GM21381 (cell line): ENCODE measurements around the gene CDH4.

Source experiments
- ATAC-seq: cut with Tn5 transposase; IDR thresholded peaks from one replicate; pipeline ENCODE4 v1.9.1; 2021; ENCODE audit warnings: mild to moderate bottlenecking, moderate library complexity; ENCODE audit not compliant: unreplicated experiment

The CDH4 gene

DNA sequence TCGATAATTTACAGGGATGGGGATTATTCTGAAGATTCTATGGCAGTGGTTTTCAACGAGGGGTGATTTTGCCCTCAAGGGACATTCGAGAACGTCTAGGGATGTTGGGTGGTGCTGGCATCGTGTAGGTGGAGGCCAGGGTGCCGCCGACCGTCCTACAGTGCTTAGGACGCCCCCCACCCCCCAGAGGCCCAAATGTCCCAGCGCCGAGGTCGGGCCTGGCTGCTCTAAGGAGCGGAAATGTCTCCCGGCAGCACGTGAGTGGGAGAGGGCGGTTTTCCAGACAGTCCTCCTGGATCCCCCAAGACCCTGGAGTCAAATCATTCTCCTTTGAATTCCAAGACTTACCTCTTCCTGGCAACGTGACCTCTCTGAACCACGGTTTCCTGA lies 101.9 kb downstream of the CDH4 start:
- no peak for ATAC-seq

- no peak for ATAC-seq
Observed at GRCh38 chr20:61354501-61354900, 102.4 kb downstream of the CDH4 start.

- no peak for ATAC-seq
Observed at GRCh38 chr20:61354901-61355495, 102.9 kb downstream of the CDH4 start.

DNA sequence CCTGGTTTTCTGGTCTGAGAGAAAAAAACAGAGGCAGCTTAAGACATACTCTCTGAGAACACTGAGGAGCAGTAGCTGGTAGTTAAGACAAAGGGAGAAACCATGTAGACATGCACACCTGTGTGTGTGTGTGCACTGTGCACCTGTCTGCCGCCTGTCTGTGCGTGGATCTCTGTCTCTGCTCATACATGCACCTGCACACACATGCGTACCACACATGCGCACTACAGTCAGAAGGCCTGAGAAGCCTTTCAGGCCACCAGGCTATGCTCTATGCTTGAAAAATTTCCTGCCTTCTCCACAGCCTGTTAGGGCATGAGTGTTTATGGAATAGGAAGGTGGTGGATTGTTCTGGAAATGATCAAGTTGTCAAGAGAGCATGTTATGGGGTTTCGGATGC lies 103.5 kb downstream of the CDH4 start:
- ATAC-seq = no peak

GRCh38 chr20:61356196-61356595 lies 104.1 kb downstream of the CDH4 start:
- no peak for ATAC-seq

- ATAC-seq = no peak
Observed at GRCh38 chr20:61357119-61357518, 105.1 kb downstream of the CDH4 start.

DNA sequence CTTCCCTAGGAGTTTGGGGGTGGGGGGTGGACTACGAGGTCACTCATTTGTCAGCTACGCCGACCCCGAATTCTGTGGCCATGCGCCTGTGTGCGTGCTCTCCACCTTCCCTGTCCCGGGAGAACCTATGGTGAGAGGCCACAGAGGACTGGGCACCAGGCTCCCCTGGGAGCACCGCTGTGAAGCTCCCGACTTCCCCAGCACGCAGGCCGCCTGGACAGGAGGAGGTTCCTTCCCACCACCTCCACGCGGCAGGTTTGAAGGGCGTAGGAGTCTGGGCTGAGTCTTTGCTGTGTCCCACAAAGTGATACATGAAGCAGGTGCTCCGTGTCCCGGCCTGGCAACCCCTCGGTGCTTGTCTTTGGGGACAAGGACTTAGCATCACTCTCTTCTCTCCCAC lies 107.2 kb downstream of the CDH4 start:
- no peak for ATAC-seq

DNA sequence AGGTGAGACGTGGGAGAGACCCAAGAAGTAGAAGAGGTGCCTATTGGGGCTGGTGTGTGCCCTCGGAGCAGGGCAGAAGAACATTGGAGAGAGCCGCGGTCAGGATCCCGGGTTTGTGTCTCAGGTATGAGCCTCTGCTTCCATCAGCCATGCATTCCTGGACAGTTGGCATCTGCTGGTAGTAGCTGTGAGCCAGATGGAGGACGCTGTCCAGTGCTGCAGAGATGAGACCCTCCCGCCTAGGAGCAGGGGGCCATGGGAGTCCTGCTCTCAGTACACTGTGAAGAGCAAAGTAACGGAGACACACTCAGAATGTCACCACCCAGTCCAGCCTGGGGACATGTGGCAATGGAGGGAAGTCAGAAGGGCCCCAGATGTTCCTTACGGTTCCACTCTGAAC lies 108.2 kb downstream of the CDH4 start:
- ATAC-seq = no peak

- no peak for ATAC-seq
Observed at GRCh38 chr20:61360940-61361339, 108.9 kb downstream of the CDH4 start.

DNA sequence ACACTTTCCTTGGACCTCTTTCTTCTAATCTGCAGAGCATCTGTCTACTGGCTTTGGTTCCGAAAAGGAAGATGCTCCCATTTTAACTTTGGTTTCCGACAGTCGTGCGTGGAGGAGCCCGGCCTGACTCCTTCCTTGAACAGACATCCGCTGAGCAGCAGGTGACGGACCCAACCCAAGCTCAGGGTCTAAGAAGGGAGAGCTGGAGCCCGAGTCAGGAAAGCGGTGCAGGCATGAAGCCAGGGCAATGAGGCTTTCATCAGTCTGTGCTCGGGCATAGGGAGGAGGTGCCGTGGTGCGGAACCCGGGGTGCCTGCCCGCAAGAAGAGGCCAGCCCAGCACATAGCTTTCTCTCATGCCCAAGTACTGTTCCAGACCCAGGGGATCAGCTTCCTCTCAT lies 109.4 kb downstream of the CDH4 start:
- ATAC-seq = no peak

GRCh38 chr20:61364147-61364546 lies 112.1 kb downstream of the CDH4 start:
- ATAC-seq = no peak

- no peak for ATAC-seq
Observed at GRCh38 chr20:61366914-61367313, 114.9 kb downstream of the CDH4 start.

- no peak for ATAC-seq
Observed at GRCh38 chr20:61369731-61370520, 117.9 kb downstream of the CDH4 start.

DNA sequence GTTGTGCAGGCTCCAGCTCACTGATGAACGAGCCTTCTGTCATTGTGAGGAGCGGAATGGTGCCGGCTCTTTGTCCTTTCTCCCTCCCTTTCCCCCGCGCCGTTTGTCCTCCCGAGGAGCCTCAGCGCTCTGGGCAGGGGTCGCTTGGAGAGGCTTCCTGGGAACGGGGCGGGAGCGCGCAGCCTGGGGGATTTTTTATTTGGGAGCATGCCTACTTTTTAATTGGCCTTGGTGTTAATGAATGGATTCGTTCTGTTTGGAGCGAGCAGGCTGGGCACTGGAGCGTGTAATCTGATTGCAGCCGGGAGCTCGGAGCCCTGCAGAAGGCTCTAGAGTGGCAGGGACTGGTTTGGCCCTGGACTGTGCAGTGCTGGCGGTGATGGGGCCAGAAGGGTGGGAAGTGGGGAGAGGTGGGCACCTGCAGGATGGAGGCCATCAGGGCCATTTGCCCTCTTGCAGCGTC lies 118.8 kb downstream of the CDH4 start:
- ATAC-seq = no peak

DNA sequence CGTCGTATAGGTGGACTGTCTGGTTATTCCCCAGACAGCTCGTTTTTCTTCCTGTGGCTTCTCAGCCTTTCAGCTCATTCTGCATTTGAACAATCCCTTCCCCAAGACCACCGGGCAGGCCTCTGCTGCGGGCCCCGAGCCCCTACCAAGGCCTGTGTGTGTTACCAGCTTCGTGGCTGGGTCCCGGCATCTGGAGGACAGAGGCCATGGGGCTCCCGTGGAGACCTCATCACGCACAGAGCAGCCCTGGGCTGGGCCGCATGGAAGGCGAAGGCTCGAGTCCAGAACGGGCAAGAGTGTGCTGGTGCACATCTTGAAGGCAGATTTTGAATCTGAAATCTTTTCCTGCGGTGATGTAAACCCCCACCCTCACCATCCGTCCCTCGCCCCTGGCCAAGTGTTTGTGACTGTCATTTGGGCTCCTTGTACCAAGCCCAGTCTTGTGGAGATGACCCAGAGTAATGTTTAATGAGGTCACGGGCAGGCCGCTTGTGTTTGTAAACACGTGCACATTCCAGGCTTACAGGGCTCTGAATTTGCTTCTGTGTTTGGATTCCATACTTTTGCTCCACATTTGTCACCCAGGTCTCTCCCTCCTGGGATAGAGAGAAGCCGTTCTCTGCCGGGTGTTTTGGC lies 119.6 kb downstream of the CDH4 start:
- ATAC-seq = no peak

GRCh38 chr20:61372137-61373054 lies 120.3 kb downstream of the CDH4 start:
- no peak for ATAC-seq

DNA sequence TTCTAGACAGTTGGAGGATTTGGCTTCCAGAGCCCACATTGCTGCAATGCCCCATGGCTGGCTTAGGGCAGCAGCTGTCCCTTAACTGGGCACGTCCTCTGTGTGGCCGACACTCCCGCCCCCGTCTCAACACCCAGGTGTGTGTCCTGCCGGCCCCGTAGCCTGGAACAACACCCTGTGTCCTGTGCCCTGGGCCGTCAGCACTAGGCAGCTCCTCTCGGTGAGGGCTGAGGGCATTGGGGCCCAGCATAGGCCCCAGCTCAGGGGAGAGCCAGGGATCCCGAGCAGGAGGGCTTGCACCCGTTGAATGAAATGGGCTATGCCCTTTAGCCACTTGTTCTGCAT lies 121.0 kb downstream of the CDH4 start:
- no peak for ATAC-seq

DNA sequence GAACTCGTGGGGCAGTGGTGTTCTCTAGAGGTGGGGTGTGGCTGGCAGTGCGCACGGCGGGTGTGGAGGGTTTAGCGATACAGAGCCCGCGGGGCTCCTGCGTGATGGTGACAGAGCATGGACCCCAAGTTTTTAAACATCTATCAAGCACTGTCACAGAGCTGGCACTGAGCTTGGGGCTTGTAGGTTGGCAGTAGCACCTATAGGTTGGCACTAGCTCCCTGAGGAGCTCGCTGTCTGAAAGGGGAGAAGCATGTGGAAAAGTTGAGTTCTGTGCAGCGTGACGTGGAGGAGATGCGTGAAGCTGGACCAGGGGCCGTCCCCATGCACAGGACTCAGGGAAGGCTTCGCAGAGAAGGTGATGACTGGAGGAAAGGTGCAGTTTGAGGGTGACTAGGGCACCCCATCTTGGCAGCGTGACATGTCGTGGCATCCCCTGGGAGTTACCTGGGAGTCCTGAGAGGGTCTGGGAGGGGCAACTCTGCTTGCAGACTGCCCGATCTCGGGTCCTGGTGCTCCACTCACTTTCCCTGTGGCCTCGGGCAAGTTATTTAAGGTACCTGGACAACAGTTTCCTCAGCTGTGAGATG lies 122.0 kb downstream of the CDH4 start:
- no peak for ATAC-seq

DNA sequence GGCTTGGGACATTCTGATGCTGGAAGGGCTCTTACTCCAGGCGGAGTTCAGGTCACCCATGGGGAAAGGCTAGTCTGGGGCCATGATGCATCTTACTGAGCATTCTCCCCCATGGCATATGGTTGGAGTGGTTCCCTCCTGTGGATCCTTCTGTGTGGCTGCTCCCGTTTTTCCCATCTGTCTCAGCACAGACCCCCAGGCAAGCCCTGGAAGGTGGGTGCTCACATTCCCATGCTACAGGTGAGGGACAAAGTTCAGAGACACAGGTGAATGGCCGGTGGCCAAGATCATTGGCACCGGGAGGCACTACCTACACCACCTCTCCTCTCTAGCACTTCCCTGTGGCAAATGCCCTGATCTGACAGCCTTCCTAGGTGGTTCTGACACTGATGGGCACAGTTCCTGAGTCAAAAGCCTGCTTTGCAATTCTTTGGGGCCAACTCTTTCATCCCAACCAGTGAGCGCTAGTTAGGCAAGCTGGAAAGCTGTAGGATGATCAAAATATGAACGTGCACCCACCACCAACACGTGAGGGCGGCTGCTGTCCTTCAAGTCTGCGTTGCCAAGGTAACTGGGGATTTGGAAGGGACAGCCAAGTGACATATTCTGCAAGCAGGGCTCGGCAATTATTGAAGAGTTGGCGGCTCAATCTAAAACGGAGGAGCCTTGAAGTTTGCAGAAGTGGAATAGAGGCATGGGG lies 124.6 kb downstream of the CDH4 start:
- ATAC-seq = no peak

DNA sequence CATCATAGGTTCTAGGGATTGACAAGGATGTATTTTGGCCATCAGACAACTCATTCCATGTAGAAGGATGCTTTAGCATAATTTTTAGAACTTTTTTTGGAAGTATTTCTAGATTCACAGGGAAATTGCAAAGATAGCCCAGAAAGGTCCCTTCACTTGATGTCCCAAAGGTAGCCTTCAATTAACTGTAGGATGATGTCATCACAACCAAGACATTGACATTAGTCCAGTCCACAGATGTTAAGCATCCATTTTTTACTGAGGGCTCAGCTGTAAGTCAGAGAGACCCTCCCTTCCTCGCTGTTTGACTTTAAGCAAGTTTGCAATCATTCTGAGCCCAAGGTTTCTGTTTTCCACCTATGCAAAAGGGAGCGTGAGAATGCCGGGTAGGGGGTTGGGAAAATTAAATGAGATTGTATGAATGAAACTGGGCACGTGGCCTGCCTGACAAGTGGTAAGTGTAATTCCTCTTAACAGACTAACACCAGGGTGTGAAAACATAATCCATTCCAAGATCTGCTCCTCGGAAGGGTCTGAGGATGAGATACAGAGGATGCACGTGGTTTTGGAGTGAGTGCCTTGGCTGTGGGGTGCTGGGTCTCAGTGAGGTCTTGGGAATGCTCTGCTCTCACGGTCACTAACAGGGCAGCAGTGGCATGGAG lies 126.8 kb downstream of the CDH4 start:
- ATAC-seq = no peak
